Measurements from ENCODE around the gene GNPDA2.

GRCh38 chr4:44704673-44705072, 21.7 kb downstream of the GNPDA2 start:
- TF ChIP-seq CTCF (IDR thresholded peaks at IDR 0.05) (no peak), POLR2A (IDR thresholded peaks at IDR 0.05) (no peak)
